SU-DHL-6 (cell line): ENCODE data around the gene TMEM212.

ENCODE experiments used
- H2AFZ ChIP-seq: fragments of 200-600 bp; sonication (generic); 2 replicates; pipeline ENCODE4 v1.6.1; 2014; ENCODE audit warnings: low read depth, mild to moderate bottlenecking, moderate library complexity, mixed read lengths, antibody characterized with exemption, low read length; ENCODE audit not compliant: severe bottlenecking
- H3F3A ChIP-seq: fragments of 200-600 bp; shearing (Covaris generic); 2 replicates; pipeline ENCODE4 v1.6.0; 2016; ENCODE audit warnings: antibody characterized with exemption, mild to moderate bottlenecking; ENCODE audit not compliant: insufficient read depth
- H3K27ac ChIP-seq: fragments of 200-600 bp; sonication (generic); 2 replicates; pipeline ENCODE4 v1.5.1; 2016; ENCODE audit warnings: low read depth, mild to moderate bottlenecking, low read length, moderate library complexity, mixed read lengths
- H3K27me3 ChIP-seq: fragments of 200-600 bp; sonication (generic), shearing (Covaris generic); 2 replicates; pipeline ENCODE4 v1.6.0; 2014; ENCODE audit warnings: mild to moderate bottlenecking, low read length
- H3K36me3 ChIP-seq: fragments of 200-600 bp; sonication (generic); 2 replicates; pipeline ENCODE4 v1.6.1; 2014; ENCODE audit warnings: mild to moderate bottlenecking, low read length, mixed read lengths
- H3K4me2 ChIP-seq: fragments of 300-600, 200-600 bp; shearing (Covaris generic), sonication (generic); 2 replicates; pipeline ENCODE4 v1.6.0; 2014; ENCODE audit warnings: low read length, low read depth, mild to moderate bottlenecking; ENCODE audit not compliant: poor library complexity, severe bottlenecking
- H3K4me3 ChIP-seq: fragments of 200-600 bp; sonication (generic); 2 replicates; pipeline ENCODE4 v1.5.1; 2014; ENCODE audit warnings: antibody characterized with exemption, low read length, mild to moderate bottlenecking, mixed read lengths; ENCODE audit not compliant: insufficient read depth, poor library complexity, severe bottlenecking
- H3K79me2 ChIP-seq: fragments of 200-600 bp; sonication (generic); 2 replicates; pipeline ENCODE4 v1.6.1; 2014; ENCODE audit warnings: mild to moderate bottlenecking, low read length, moderate library complexity; ENCODE audit not compliant: insufficient read depth
- H3K9ac ChIP-seq: fragments of 200-600 bp; sonication (generic); 2 replicates; pipeline ENCODE4 v1.7.0; 2014; ENCODE audit warnings: mild to moderate bottlenecking, low read length
- H3K9me2 ChIP-seq: fragments of 200-600 bp; sonication (generic); replicated peaks from 2 replicates; pipeline ENCODE4 v1.6.1; 2014; ENCODE audit warnings: low read length; ENCODE audit not compliant: insufficient read depth
- H3K9me3 ChIP-seq: fragments of 200-600 bp; sonication (generic); 2 replicates; pipeline ENCODE4 v1.6.1; 2014; ENCODE audit warnings: low read length, mixed read lengths; ENCODE audit not compliant: insufficient read depth
- H4K20me1 ChIP-seq: fragments of 200-600 bp; sonication (generic); 2 replicates; pipeline ENCODE4 v1.6.1; 2014; ENCODE audit warnings: low read depth, mild to moderate bottlenecking, antibody characterized with exemption, low read length, moderate library complexity, mixed read lengths
- CTCF ChIP-seq: fragments of 200-600 bp; sonication (generic); IDR thresholded peaks from one replicate; pipeline ENCODE4 v1.5.1; 2017; ENCODE audit warnings: antibody characterized with exemption, mild to moderate bottlenecking, low read length, moderate library complexity; ENCODE audit not compliant: insufficient read depth, poor library complexity, severe bottlenecking
- EZH2phosphoT487 ChIP-seq: fragments of 200-600 bp; sonication (generic), shearing (Covaris generic); conservative IDR thresholded peaks from 2 replicates; pipeline ENCODE4 v1.6.1; 2018; ENCODE audit warnings: mild to moderate bottlenecking, antibody characterized with exemption, low read length, moderate library complexity, mixed read lengths

Gene TMEM212

GRCh38 chr3:171824824-171825221, 18.3 kb upstream of the TMEM212 start:
- no peak overlapping the region for H2AFZ ChIP-seq
- H3K27ac ChIP-seq: no peak overlapping the region
- H3K79me2 ChIP-seq: no peaks in the 10 kb centered on the region
- TF ChIP-seq CTCF (no peak), EZH2phosphoT487 (no peak)
- H3K9me3 ChIP-seq: no peaks in the 10 kb centered on the region
- no peak overlapping the region for H3K9ac ChIP-seq
- H3K4me2 ChIP-seq: no peak overlapping the region
- no peaks in the 10 kb centered on the region for H3F3A ChIP-seq
- H3K9me2 ChIP-seq: no peaks in the 10 kb centered on the region
- H3K36me3 ChIP-seq: no peaks in the 10 kb centered on the region
- H4K20me1 ChIP-seq: no peaks in the 10 kb centered on the region
- H3K27me3 ChIP-seq: no peaks in the 10 kb centered on the region
- H3K4me3 ChIP-seq: no peak overlapping the region

DNA sequence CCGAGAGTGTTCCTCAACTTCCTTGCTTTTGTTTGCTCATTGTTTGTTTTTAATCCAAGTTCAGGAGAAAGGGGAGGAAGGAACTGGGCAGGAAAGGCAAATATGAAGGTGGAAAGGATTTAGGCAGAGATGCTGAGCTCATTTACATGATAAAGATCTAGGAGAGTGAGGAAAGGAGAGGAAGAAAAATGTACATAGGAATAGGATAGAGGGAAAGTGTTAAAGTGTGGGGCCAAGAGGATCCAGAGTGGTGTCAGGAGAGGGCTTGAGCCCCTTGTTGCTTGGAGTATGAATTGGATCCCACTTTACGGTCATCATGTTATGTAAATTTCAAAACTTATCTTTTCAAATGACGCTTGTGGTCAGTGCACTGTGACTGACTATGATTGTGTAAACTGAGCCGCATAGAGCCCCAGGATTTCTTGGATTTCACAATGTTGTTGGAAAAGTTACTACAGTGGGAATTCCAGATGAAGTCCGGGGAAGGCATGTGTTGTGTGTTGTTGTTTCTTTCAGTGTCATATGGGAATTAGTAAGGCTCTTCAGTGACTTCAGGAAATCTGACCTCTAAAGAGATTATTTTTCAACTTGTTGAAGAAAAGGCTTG, 17.8 kb upstream of the TMEM212 start:
- Histone ChIP-seq H3K79me2 (no peaks in the 10 kb centered on the region), H3K9me2 (no peaks in the 10 kb centered on the region), H3K9ac (no peak overlapping the region), H2AFZ (no peak overlapping the region), H3K27me3 (no peaks in the 10 kb centered on the region), H3K4me2 (no peak overlapping the region), H3K9me3 (no peaks in the 10 kb centered on the region), H3K4me3 (no peak overlapping the region), H3F3A (no peaks in the 10 kb centered on the region), H3K36me3 (no peaks in the 10 kb centered on the region), H3K27ac (no peak overlapping the region), H4K20me1 (no peaks in the 10 kb centered on the region)
- TF ChIP-seq EZH2phosphoT487: no peak
- TF ChIP-seq CTCF: no peak

GRCh38 chr3:171827385-171827784, 15.8 kb upstream of the TMEM212 start:
- no peak overlapping the region for H2AFZ ChIP-seq
- no peaks in the 10 kb centered on the region for H3K9me2 ChIP-seq
- H3K9me3 ChIP-seq: no peaks in the 10 kb centered on the region
- H3K27ac ChIP-seq: no peak overlapping the region
- H4K20me1 ChIP-seq: no peaks in the 10 kb centered on the region
- H3K27me3 ChIP-seq: no peaks in the 10 kb centered on the region
- TF ChIP-seq CTCF (no peak), EZH2phosphoT487 (no peak)
- no peaks in the 10 kb centered on the region for H3K79me2 ChIP-seq
- no peaks in the 10 kb centered on the region for H3K36me3 ChIP-seq
- no peak overlapping the region for H3K4me3 ChIP-seq
- no peaks in the 10 kb centered on the region for H3F3A ChIP-seq
- H3K9ac ChIP-seq: no peak overlapping the region
- H3K4me2 ChIP-seq: no peak overlapping the region
